Keratinocyte (primary cell): Measurements from ENCODE around the gene AIG1. TPM values are rescaled to one million over a fixed set of nuclear protein-coding genes. Genes with fewer than 3 reads are reported as not detected.

Source experiments
- DNase-seq: peaks from one replicate; pipeline ENCODE4 v3.0.0-alpha.2; 2011; ENCODE audit warnings: low read depth, missing footprints, low spot score
- FAIRE-seq: peaks from 2 replicates; lab custom pipeline; 2011; peaks lifted over from hg19 to GRCh38; lab: Jason Lieb, UNC
- H2AFZ ChIP-seq: 2 replicates; pipeline ENCODE4 v1.6.0; 2012; ENCODE audit warnings: low read length, control low read depth, inconsistent platforms; ENCODE audit not compliant: control insufficient read depth
- H3K27ac ChIP-seq: 2 replicates; pipeline ENCODE4 v1.5.1; 2011; ENCODE audit warnings: low read length; ENCODE audit not compliant: control insufficient read depth, insufficient read depth
- H3K27me3 ChIP-seq: 3 replicates; pipeline ENCODE4 v1.6.0; 2011; ENCODE audit warnings: low read length; ENCODE audit not compliant: control insufficient read depth, insufficient read depth; ENCODE audit errors: extremely low read depth
- H3K36me3 ChIP-seq, 2 experiments: 2 replicates in 1 of 2; 3 replicates in 1 of 2; pipeline ENCODE4 v1.5.1; 2011; ENCODE audit warnings: low read length in 2 of 2, mild to moderate bottlenecking in 1 of 2; ENCODE audit not compliant: control insufficient read depth in 2 of 2, insufficient read depth in 2 of 2; ENCODE audit errors: extremely low read depth in 1 of 2
- H3K4me1 ChIP-seq: 3 replicates; pipeline ENCODE4 v1.5.1; 2011; ENCODE audit warnings: low read length; ENCODE audit not compliant: control insufficient read depth, insufficient read depth; ENCODE audit errors: extremely low read depth
- H3K4me2 ChIP-seq: 3 replicates; pipeline ENCODE4 v1.6.0; 2011; ENCODE audit warnings: low read depth, low read length; ENCODE audit not compliant: control insufficient read depth, insufficient read depth; ENCODE audit errors: extremely low read depth
- H3K4me3 ChIP-seq, 3 experiments: fragments of 200-600 bp in 1 of 3; sonication (generic) in 1 of 3; 2 replicates in 2 of 3; 3 replicates in 1 of 3; pipeline ENCODE4 v1.5.1; 2011 to 2016; ENCODE audit warnings: low read length in 3 of 3, mild to moderate bottlenecking in 3 of 3, control low read depth in 2 of 3, inconsistent platforms in 1 of 3, low read depth in 1 of 3, mixed read lengths in 1 of 3, mixed run types in 1 of 3, moderate library complexity in 1 of 3; ENCODE audit not compliant: control insufficient read depth in 2 of 3, insufficient read depth in 2 of 3; ENCODE audit errors: extremely low read depth in 1 of 3
- H3K79me2 ChIP-seq: 2 replicates; pipeline ENCODE4 v1.6.0; 2012; ENCODE audit warnings: low read length; ENCODE audit not compliant: control insufficient read depth, insufficient read depth
- H3K9ac ChIP-seq: 3 replicates; pipeline ENCODE4 v1.6.0; 2011; ENCODE audit warnings: low read length; ENCODE audit not compliant: control insufficient read depth, insufficient read depth; ENCODE audit errors: extremely low read depth
- H3K9me1 ChIP-seq: 3 replicates; pipeline ENCODE4 v1.6.0; 2011; ENCODE audit warnings: low read length; ENCODE audit not compliant: control insufficient read depth, insufficient read depth; ENCODE audit errors: extremely low read depth
- H3K9me3 ChIP-seq: 2 replicates; pipeline ENCODE4 v1.5.1; 2012; ENCODE audit warnings: low read depth, low read length; ENCODE audit not compliant: control insufficient read depth
- H4K20me1 ChIP-seq: 3 replicates; pipeline ENCODE4 v1.6.0; 2011; ENCODE audit warnings: low read length; ENCODE audit not compliant: control insufficient read depth, insufficient read depth; ENCODE audit errors: extremely low read depth
- EZH2 ChIP-seq: IDR thresholded peaks from one replicate; pipeline ENCODE4 v1.6.1; 2012; ENCODE audit warnings: inconsistent platforms, mild to moderate bottlenecking, low read length, moderate library complexity
- dilution Hi-C: fragments of 300-500 bp; cut with MboI; formaldehyde crosslinking; loops from one replicate; pipeline ENCODE4 v1.7.0; 2020; ENCODE audit warnings: low sequenced_read_pairs; ENCODE audit not compliant: extremely low pct_ligation_motif_present
- polyA plus RNA-seq, 5 experiments: library from polyadenylated mRNA; depleted of rRNA in 3 of 5; stranded (reverse) in 3 of 5; stranded (forward) in 1 of 5; unstranded in 1 of 5; fragments of >200 nt; gene quantifications; 1 replicate in 1 of 5; 2 replicates in 3 of 5; 3 replicates in 1 of 5; pipeline versions ENCODE4 v1.2.1 to v1.2.3, GENCODE V29; 2011 to 2012; ENCODE audit warnings: missing spikeins in 2 of 5, low read depth in 1 of 5, low replicate concordance in 1 of 5
- TF ChIP-seq, protein P1 (sequence below), 3 experiments: IDR thresholded peaks in 1 of 3; conservative IDR thresholded peaks in 1 of 3; optimal IDR thresholded peaks in 1 of 3; 2 replicates in 2 of 3; 3 replicates in 1 of 3; pipeline versions ENCODE3 to v1.5.1; 2011; ENCODE audit warnings: low read length in 3 of 3, mild to moderate bottlenecking in 3 of 3, moderate library complexity in 2 of 3, control low read depth in 1 of 3, inconsistent platforms in 1 of 3; ENCODE audit not compliant: insufficient read depth in 2 of 3; ENCODE audit errors: extremely low read depth in 1 of 3

The AIG1 gene
- polyA plus RNA-seq, 1 donor (not counting 4 experiments of a cell fraction or from before 2014, with no cell fraction given): 77.1 TPM

DNA sequence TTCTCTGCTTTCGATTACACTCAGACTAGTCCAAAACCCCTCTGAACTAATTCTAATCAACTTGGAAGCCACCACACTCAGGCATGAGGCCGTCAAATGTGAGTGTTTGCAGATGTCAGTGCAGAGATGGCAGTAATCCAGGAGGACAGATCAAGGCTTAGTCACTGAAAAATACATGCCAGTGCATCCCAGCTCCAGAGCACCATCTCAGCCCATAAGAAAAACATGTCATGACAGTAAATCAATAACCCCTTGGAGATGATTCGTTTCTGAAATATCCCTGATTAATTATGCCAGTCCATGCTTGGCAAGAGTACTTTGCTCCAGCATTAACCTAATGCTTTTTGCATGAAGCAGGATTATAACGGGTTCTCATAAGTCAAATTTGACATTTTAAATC, 210.3 kb downstream of the AIG1 start:
- TF ChIP-seq EZH2: no peak
- TF ChIP-seq, protein P1, sequence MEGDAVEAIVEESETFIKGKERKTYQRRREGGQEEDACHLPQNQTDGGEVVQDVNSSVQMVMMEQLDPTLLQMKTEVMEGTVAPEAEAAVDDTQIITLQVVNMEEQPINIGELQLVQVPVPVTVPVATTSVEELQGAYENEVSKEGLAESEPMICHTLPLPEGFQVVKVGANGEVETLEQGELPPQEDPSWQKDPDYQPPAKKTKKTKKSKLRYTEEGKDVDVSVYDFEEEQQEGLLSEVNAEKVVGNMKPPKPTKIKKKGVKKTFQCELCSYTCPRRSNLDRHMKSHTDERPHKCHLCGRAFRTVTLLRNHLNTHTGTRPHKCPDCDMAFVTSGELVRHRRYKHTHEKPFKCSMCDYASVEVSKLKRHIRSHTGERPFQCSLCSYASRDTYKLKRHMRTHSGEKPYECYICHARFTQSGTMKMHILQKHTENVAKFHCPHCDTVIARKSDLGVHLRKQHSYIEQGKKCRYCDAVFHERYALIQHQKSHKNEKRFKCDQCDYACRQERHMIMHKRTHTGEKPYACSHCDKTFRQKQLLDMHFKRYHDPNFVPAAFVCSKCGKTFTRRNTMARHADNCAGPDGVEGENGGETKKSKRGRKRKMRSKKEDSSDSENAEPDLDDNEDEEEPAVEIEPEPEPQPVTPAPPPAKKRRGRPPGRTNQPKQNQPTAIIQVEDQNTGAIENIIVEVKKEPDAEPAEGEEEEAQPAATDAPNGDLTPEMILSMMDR (optimal IDR thresholded peaks at IDR 0.05 in 1 of 3, IDR thresholded peaks at IDR 0.05 in 1 of 3, conservative IDR thresholded peaks at IDR 0.05 in 1 of 3; ENCODE audit: extremely low read depth in 1 of 3, insufficient read depth in 2 of 3, low read length in 3 of 3): no peak
- H3K27me3 ChIP-seq: no peaks in the 10 kb centered on the region
- H3K36me3 ChIP-seq: no peaks in the 10 kb centered on the region
- no peaks in the 10 kb centered on the region for H3K9me3 ChIP-seq
- peaks cover 17% of the 10 kb centered on the region for H3K4me1 ChIP-seq
- H3K9me1 ChIP-seq: no peaks in the 10 kb centered on the region
- FAIRE-seq: peak; percentile 92
- H3K4me2 ChIP-seq: peak overlapping the region; percentile 34
- dilution Hi-C loops: no loop called here
- H3K79me2 ChIP-seq: no peaks in the 10 kb centered on the region
- H3K4me3 ChIP-seq: no peak overlapping the region
- no peak overlapping the region for H2AFZ ChIP-seq
- peak; percentile 66 for DNase-seq
- H3K9ac ChIP-seq: no peak overlapping the region
- H3K27ac ChIP-seq: no peak overlapping the region
- no peaks in the 10 kb centered on the region for H4K20me1 ChIP-seq

DNA sequence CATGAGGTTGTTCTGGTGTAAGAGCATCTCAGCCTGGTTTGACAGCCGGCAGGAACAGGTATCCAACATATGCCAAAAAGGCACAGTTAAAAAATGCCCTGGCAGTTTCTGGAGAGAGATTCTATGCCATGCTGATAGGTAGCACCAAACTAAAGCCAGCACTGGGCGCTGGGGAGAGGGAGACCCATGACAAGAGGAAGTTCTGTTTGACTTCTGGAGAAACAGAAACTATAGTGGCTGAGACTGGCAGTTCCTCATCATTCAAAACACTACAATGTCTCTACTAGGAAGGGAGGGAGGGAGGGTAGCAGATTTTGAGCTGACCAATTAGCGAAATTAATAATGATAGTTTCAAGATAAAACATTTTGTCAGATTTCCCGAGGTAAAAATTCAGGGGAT, 215.7 kb downstream of the AIG1 start:
- Histone ChIP-seq H3K27me3 (no peaks in the 10 kb centered on the region), H4K20me1 (no peaks in the 10 kb centered on the region), H2AFZ (no peak overlapping the region), H3K9ac (no peak overlapping the region), H3K9me3 (no peaks in the 10 kb centered on the region), H3K9me1 (no peaks in the 10 kb centered on the region), H3K27ac (no peak overlapping the region), H3K36me3 (no peaks in the 10 kb centered on the region), H3K4me3 (no peak overlapping the region), H3K4me2 (no peak overlapping the region), H3K4me1 (peaks cover 5% of the 10 kb centered on the region), H3K79me2 (no peaks in the 10 kb centered on the region)
- dilution Hi-C loops: no loop called here
- TF ChIP-seq EZH2: no peak
- TF ChIP-seq, protein P1 (optimal IDR thresholded peaks at IDR 0.05 in 1 of 3, IDR thresholded peaks at IDR 0.05 in 1 of 3, conservative IDR thresholded peaks at IDR 0.05 in 1 of 3; ENCODE audit: extremely low read depth in 1 of 3, insufficient read depth in 2 of 3, low read length in 3 of 3): no peak
- FAIRE-seq (no peak), DNase-seq (no peak)
